ENCODE measurements around the gene SETD7. TPM values are rescaled to one million over a fixed set of nuclear protein-coding genes. Genes with fewer than 3 reads are reported as not detected.
"Not testable (repeated sequence)": the region's sequence is repeated elsewhere in the genome, so short reads cannot be mapped to it uniquely, and the experiment has no call there.

Gene SETD7
- total RNA-seq, 2 donors from 2014 or later: 25.5 to 29.5 TPM

DNA sequence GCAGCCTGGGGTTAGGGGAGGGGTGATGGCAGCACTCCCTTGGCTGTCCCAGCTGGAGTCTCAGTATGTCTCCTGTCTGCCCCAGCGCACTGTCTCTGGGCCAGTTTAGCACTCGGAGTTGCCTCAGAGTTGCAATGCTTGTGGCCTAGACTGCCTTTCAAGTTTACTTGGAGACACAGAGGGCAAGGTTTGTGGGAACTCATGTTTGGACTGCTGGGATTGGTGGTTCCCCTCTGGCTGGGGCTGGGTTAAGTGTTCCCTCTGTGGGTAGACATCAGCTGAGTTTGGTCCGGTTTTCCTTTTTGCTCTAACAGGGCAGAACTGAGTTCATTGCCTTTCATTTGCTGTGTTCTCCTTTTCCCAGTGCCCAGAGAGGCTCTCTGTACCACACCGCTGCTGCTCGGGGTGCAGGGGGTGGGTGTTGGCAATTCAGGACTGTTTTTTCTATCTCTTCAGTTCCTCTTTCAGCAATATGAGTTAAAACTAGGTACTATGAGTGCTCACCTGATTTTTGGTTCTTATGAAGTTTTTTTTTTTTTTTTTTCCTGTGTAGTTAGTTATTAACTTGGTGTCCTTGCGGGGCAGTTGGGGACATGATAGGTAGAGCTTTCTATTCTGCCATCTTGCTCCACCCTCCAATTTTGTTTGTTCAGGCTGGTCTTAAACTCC is 84.9 kb downstream of the SETD7 start:
- intact Hi-C loops (cut with DNase I): no loop called here
- H3K27me3 ChIP-seq: no peaks in the 10 kb centered on the region
- no peak for DNase-seq
- no peaks in the 10 kb centered on the region for H3K4me1 ChIP-seq
- TF ChIP-seq, protein P1, sequence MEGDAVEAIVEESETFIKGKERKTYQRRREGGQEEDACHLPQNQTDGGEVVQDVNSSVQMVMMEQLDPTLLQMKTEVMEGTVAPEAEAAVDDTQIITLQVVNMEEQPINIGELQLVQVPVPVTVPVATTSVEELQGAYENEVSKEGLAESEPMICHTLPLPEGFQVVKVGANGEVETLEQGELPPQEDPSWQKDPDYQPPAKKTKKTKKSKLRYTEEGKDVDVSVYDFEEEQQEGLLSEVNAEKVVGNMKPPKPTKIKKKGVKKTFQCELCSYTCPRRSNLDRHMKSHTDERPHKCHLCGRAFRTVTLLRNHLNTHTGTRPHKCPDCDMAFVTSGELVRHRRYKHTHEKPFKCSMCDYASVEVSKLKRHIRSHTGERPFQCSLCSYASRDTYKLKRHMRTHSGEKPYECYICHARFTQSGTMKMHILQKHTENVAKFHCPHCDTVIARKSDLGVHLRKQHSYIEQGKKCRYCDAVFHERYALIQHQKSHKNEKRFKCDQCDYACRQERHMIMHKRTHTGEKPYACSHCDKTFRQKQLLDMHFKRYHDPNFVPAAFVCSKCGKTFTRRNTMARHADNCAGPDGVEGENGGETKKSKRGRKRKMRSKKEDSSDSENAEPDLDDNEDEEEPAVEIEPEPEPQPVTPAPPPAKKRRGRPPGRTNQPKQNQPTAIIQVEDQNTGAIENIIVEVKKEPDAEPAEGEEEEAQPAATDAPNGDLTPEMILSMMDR (IDR thresholded peaks at IDR 0.05): no peak
- H3K36me3 ChIP-seq: no peaks in the 10 kb centered on the region
- no peak overlapping the region for H3K4me3 ChIP-seq
- no peak overlapping the region for H3K27ac ChIP-seq
- H3K9ac ChIP-seq (ENCODE audit: low read depth in 2 of 2, low read length in 2 of 2): no peak overlapping the region
- no peaks in the 10 kb centered on the region for H3K9me3 ChIP-seq

DNA sequence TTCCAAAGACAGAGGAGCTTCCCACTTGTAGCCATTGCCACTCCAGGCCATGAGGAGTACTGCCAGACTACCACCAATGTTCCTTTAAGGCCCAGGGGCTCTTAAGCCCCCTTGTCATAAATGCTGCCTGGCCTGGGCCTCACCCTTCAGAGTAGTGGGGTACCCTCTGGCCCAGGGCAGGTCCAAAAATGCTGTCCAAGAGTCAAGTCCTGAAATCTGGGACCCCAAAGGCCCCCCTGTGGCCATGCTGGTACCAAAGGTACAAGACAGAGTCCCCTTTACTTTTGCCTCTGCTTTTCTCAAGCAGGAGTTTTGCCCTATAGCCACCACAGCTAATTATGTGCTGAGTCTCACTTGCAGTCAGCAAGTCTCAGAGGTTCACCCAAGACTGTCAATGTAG is 85.7 kb downstream of the SETD7 start:
- Histone ChIP-seq H3K9ac (ENCODE audit: low read depth in 2 of 2, low read length in 2 of 2) (no peak overlapping the region), H3K9me3 (no peaks in the 10 kb centered on the region), H3K36me3 (no peaks in the 10 kb centered on the region), H3K4me3 (no peak overlapping the region), H3K27me3 (no peaks in the 10 kb centered on the region), H3K4me1 (no peaks in the 10 kb centered on the region), H3K27ac (no peak overlapping the region)
- DNase-seq: no peak
- intact Hi-C loops (cut with DNase I): no loop called here
- TF ChIP-seq, protein P1 (IDR thresholded peaks at IDR 0.05): no peak

DNA sequence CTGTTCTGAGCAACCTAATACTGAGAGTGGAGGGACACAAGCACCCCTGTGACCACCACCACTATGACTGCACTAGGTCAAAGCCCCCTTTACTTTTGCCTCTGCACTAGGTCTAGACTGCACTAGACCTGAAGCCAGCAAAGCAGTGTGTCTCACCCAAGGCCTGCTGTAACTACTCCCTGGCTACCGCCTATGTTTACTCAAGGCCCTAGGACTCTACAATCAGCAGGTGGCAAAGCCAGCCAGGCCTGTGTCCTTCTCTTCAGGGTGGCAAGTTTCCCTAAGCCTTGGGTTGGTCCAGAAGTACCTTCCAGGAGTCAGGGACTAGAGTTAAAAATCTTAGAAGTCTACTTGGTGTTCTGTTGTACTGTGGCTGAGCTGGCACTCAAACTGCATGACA is 86.2 kb downstream of the SETD7 start:
- no peaks in the 10 kb centered on the region for H3K4me1 ChIP-seq
- no peaks in the 10 kb centered on the region for H3K27me3 ChIP-seq
- DNase-seq: no peak
- TF ChIP-seq, protein P1 (IDR thresholded peaks at IDR 0.05): no peak
- intact Hi-C loops (cut with DNase I): no loop called here
- H3K9me3 ChIP-seq: no peaks in the 10 kb centered on the region
- H3K36me3 ChIP-seq: no peaks in the 10 kb centered on the region
- H3K27ac ChIP-seq: no peak overlapping the region
- no peak overlapping the region for H3K9ac ChIP-seq (ENCODE audit: low read depth in 2 of 2, low read length in 2 of 2)
- no peak overlapping the region for H3K4me3 ChIP-seq

- H3K27me3 ChIP-seq: no peaks in the 10 kb centered on the region
- DNase-seq: no peak
- no peaks in the 10 kb centered on the region for H3K36me3 ChIP-seq
- TF ChIP-seq, protein P1 (IDR thresholded peaks at IDR 0.05): no peak
- H3K4me3 ChIP-seq: no peak overlapping the region
- intact Hi-C loops (cut with DNase I): no loop called here
- H3K27ac ChIP-seq: no peak overlapping the region
- no peaks in the 10 kb centered on the region for H3K9me3 ChIP-seq
- no peak overlapping the region for H3K9ac ChIP-seq (ENCODE audit: low read depth in 2 of 2, low read length in 2 of 2)
- H3K4me1 ChIP-seq: no peaks in the 10 kb centered on the region
These were observed 86.8 kb downstream of the SETD7 start for GRCh38 chr4:139469216-139469615.

DNA sequence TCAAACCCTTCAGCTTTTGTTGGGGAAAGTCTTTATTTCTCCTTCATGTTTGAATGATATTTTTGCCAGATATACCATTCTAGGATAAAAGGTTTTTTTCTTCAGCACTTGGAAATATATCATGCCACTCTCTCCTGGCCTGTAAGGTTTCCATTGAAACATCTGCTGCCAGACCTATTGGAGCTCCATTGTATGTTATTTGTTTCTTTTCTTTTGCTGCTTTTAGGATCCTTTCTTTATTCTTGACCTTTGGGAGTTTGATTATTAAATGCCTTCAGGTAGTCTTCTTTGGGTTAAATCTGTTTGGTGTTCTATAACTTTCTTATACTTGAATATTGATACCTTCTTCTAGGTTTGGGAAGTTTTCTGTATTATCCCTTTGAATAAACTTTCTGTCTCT is 87.3 kb downstream of the SETD7 start:
- H3K9ac ChIP-seq (ENCODE audit: low read depth in 2 of 2, low read length in 2 of 2); H3K36me3 ChIP-seq; intact Hi-C loops (cut with DNase I); H3K27ac ChIP-seq; H3K4me3 ChIP-seq; DNase-seq; H3K4me1 ChIP-seq; H3K27me3 ChIP-seq; H3K9me3 ChIP-seq: not testable (repeated sequence)

DNA sequence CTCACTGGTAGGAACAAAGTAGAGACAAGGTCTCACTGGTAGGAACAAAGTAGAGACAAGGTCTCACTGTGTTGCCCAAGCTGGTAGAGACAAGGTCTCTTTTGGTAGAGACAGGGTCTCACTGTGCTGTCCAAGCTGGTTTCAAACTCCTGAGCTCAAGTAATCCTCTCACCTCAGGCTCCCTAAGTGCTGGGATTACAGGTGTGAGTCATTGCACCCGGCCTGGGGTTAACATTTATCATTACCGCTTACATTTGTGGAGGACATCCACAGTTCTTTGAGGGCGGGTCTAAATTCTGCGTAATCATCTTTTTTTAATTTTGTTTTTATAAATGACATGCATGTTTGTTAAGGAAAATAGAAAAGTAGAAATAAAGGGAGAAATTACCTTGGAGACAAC is 90.1 kb downstream of the SETD7 start:
- Histone ChIP-seq H3K4me3 (no peak overlapping the region), H3K36me3 (no peaks in the 10 kb centered on the region), H3K4me1 (no peaks in the 10 kb centered on the region), H3K9me3 (no peaks in the 10 kb centered on the region), H3K9ac (ENCODE audit: low read depth in 2 of 2, low read length in 2 of 2) (no peak overlapping the region), H3K27me3 (no peaks in the 10 kb centered on the region), H3K27ac (no peak overlapping the region)
- TF ChIP-seq, protein P1 (IDR thresholded peaks at IDR 0.05): no peak
- DNase-seq: no peak
- intact Hi-C loops (cut with DNase I): no loop called here

- H3K9ac ChIP-seq (ENCODE audit: low read depth in 2 of 2, low read length in 2 of 2); H3K36me3 ChIP-seq; H3K9me3 ChIP-seq; H3K4me3 ChIP-seq; DNase-seq; H3K4me1 ChIP-seq; H3K27me3 ChIP-seq; H3K27ac ChIP-seq; intact Hi-C loops (cut with DNase I): not testable (repeated sequence)
These were observed 91.5 kb downstream of the SETD7 start for GRCh38 chr4:139464512-139464911.

Measured in colonic mucosa (tissue), 4 donors.